Measurements from ENCODE around the gene PTN.

DNA sequence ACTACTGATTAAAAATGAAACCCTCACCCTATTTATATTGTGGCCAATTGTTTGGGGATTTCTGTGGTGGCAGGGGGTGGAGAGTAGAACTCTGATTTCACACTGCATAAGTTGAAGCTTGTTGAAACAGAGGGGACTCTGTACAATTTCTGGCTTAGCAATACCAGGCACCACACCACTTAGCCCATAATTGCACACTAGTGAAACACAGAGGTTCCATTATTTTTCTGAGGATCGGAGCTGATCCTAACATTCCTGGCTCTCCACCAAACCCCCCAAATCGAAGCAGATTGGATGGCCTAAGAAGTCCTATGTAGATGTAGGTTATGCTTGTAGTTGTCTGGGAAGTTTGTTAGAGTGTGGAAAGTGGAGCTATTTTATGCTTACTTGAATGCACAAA is 47.0 kb downstream of the PTN start:
- no peak for TF ChIP-seq EZH2phosphoT487 (IDR thresholded peaks at IDR 0.05; ENCODE audit: borderline replicate concordance, low read depth, low read length)
- TF ChIP-seq, protein P1, sequence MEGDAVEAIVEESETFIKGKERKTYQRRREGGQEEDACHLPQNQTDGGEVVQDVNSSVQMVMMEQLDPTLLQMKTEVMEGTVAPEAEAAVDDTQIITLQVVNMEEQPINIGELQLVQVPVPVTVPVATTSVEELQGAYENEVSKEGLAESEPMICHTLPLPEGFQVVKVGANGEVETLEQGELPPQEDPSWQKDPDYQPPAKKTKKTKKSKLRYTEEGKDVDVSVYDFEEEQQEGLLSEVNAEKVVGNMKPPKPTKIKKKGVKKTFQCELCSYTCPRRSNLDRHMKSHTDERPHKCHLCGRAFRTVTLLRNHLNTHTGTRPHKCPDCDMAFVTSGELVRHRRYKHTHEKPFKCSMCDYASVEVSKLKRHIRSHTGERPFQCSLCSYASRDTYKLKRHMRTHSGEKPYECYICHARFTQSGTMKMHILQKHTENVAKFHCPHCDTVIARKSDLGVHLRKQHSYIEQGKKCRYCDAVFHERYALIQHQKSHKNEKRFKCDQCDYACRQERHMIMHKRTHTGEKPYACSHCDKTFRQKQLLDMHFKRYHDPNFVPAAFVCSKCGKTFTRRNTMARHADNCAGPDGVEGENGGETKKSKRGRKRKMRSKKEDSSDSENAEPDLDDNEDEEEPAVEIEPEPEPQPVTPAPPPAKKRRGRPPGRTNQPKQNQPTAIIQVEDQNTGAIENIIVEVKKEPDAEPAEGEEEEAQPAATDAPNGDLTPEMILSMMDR (conservative IDR thresholded peaks at IDR 0.05; ENCODE audit: low read length): no peak

Measured in OCI-LY7 (cell line).